Prostate gland (tissue), 2 donors: Measurements from ENCODE around the gene CAPS.

Source experiments
- CTCF ChIP-seq, 4 experiments: fragments of 200-600 bp in 2 of 4; fragments of 450-650 bp in 2 of 4; sonication (generic) in 2 of 4; IDR thresholded peaks; 1 replicate in 3 of 4; 2 replicates in 1 of 4; pipeline ENCODE4 v1.5.1; 2016 to 2019; ENCODE audit warnings: antibody characterized with exemption in 4 of 4, mild to moderate bottlenecking in 2 of 4, moderate library complexity in 2 of 4
- POLR2AphosphoS5 ChIP-seq: sonication (generic); formaldehyde crosslinking; IDR thresholded peaks from one replicate; pipeline ENCODE4 v1.6.1; 2017; ENCODE audit warnings: antibody characterized with exemption

GRCh38 chr19:5880604-5881078 is 33.4 kb upstream of the CAPS start:
- no peak for TF ChIP-seq CTCF (IDR thresholded peaks at IDR 0.05)
- TF ChIP-seq POLR2AphosphoS5 = peak; percentile 62
